ENCODE results near the gene TLCD3B.

TLCD3B gene, protein sequence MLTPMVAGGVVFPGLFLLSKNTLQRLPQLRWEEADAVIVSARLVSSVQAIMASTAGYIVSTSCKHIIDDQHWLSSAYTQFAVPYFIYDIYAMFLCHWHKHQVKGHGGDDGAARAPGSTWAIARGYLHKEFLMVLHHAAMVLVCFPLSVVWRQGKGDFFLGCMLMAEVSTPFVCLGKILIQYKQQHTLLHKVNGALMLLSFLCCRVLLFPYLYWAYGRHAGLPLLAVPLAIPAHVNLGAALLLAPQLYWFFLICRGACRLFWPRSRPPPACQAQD

DNA sequence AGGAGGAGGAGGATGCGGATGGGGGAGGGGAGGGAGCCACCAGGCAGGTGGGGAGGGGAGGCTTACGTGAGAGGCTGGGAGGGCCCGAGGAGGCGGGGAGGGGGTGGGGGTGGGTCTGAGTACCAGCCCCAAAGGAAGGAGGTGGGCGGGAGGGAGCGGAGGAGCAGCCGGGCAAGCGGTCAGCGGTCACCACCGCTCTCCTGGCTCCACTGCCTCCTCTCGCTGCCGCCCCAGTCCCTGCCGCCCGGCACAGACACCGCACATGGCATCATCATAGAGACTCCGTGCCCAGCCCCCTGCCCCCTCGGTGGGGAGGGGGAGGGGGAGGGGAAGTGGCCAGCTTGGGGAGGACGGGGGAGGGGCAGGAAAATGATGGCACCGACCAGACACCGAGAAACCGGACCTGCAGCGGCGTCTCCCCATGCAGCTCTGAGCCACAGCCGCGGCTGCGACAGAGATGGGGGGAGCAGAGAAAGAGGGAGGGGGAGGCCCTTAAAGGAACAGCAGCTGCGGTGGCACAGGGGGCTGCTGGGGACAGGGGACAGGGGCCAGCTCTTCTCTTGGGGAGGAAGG lies at the start of gene TLCD3B:
Gene TLCD3B, minus strand, starts transcription at position 431 of the 573 bp plus-strand sequence. CDS start 744 bp downstream, outside the sequence.
- DNase-seq: peak; percentile 15 to 21

GRCh38 chr16:30079480-30079879 lies 48.4 kb upstream of the TLCD3B start:
- no peak for DNase-seq

DNA sequence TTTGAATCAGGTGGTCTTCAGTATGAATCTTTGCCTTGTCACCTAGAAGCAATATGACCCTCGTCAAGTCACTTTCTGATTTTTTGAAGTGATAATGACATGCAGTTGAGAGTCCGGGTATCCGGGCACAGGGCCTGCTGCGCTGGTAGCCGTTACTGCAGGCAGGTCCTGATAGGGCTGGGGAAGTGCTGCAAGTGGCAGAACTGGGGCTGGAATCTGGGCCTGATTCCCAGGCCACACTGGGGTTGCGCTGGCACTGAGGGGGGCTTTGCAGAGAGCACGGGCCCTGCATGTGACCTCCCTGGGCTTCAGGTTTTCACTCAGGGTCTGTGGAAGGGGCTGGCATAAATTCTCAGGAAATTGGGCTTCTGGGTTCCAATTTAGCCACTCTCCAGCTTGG lies 47.7 kb upstream of the TLCD3B start:
- no peak for DNase-seq

- DNase-seq: no peak
These were observed 46.6 kb upstream of the TLCD3B start for GRCh38 chr16:30077656-30078055.

DNA sequence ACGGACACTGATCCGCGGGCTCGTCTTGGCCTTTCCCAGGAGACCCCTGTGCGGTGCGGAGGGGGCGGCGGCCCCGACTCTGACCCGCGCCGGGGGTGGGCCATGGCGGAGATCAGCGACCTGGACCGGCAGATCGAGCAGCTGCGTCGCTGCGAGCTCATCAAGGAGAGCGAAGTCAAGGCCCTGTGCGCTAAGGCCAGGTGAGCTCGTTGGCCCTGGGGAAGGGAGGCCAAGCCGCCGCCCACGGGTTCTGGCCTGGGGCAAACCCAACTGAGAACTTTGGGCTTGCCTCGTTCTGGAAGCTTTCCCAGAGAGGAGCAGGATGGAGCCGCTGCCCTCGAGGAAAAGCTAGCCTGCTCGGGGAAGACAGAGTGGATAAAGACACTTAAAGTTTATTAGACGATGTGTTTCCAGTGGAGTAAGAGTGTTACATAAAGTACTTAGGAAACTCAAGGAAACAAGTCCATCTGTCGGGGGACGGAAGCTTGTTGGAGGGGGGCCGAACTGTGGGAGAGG lies 45.3 kb upstream of the TLCD3B start:
- no peak for DNase-seq

DNA sequence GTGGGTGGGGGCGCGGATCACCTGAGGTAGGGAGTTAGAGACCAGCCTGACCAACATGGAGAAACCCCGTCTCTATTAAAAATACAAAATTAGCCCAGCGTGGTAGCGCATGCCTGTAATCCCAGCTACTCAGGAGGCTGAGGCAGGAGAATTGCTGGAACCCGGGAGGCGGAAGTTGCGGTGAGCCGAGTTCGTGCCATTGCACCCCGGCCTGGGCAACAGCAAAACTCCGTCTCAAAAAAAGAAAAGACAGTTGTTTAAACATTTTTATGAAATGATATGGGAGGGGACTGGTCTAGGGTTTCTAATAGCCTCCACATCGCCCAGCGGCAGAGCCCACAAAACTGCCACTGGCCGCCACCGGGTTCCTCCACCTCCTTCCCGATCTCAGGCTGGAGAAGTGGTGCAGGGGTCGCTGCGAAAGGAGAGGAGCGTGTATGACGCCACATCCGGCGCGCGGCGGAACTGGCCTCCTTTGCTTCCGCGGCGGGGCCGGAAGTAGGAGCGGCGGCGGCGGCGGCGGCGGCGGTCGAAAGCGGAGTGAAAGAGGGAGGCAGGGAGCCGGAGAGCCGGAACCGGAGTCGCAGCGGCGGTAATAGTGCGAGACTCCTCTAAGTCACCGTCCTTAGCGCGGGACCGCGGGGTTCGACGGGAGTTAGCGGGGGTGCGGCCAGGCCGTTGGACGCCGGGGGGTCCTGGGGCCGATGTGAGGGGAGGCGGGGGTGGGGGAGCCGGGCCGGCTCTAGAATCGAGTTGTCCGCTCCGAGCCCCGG lies 44.6 kb upstream of the TLCD3B start, which contains the start of gene PPP4C:
Gene PPP4C, plus strand, starts transcription at position 492 of the 773 bp plus-strand sequence. CDS start 384 bp downstream, outside the sequence.
- DNase-seq: peak; percentile 93 to 95

- DNase-seq: no peak
These were observed 39.4 kb upstream of the TLCD3B start for GRCh38 chr16:30070490-30070889.

DNA sequence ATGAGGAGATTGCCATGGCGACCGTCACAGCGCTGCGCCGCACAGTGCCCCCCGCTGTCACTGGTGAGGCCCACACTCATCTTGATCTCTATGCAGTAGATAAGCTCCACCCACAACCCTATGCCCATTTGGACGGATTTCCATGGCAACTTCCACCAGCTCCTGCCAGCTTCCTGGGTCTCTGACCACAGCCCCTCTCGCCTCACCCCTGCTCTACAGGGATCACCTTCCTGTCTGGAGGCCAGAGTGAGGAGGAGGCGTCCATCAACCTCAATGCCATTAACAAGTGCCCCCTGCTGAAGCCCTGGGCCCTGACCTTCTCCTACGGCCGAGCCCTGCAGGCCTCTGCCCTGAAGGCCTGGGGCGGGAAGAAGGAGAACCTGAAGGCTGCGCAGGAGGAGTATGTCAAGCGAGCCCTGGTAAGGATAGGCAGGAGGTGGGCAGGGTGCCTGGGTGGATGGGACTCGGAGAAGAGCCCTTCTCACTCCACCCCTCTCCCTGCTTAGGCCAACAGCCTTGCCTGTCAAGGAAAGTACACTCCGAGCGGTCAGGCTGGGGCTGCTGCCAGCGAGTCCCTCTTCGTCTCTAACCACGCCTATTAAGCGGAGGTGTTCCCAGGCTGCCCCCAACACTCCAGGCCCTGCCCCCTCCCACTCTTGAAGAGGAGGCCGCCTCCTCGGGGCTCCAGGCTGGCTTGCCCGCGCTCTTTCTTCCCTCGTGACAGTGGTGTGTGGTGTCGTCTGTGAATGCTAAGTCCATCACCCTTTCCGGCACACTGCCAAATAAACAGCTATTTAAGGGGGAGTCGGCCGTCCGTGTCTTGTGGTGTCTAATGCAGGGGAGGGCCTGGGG lies 38.8 kb upstream of the TLCD3B start:
- no peak for DNase-seq

DNA sequence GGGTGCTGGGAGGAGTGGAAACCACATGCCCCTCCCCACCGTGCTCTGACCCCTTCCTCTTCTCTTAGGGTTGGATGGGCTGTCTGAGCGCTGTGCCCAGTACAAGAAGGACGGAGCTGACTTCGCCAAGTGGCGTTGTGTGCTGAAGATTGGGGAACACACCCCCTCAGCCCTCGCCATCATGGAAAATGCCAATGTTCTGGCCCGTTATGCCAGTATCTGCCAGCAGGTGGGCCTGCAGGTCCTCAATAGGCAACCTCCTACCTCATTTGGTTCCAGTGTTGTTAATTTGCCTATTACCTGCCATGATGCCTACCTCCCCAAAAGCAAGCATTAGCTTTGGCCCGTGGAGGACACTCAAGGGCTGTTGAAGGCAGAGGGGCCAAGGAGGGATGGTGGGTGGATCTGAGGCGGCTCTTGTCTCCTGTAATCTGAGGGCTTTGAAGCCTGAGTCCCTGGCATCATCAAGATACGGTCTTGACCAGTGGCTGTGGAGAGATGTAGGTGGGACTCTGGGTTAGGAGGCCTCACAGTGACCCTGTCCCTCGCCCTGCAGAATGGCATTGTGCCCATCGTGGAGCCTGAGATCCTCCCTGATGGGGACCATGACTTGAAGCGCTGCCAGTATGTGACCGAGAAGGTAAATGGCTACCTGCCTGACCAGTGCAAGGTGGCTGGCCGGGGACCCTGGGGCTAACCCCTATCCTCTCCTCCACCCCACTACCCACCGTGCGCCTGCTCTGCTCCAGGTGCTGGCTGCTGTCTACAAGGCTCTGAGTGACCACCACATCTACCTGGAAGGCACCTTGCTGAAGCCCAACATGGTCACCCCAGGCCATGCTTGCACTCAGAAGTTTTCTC lies 37.9 kb upstream of the TLCD3B start:
- DNase-seq: no peak

GRCh38 chr16:30068333-30068732 lies 37.3 kb upstream of the TLCD3B start:
- DNase-seq: no peak

- no peak for DNase-seq
These were observed 36.5 kb upstream of the TLCD3B start for GRCh38 chr16:30067584-30067916.

GRCh38 chr16:30066761-30067583 lies 35.9 kb upstream of the TLCD3B start:
- no peak for DNase-seq

DNA sequence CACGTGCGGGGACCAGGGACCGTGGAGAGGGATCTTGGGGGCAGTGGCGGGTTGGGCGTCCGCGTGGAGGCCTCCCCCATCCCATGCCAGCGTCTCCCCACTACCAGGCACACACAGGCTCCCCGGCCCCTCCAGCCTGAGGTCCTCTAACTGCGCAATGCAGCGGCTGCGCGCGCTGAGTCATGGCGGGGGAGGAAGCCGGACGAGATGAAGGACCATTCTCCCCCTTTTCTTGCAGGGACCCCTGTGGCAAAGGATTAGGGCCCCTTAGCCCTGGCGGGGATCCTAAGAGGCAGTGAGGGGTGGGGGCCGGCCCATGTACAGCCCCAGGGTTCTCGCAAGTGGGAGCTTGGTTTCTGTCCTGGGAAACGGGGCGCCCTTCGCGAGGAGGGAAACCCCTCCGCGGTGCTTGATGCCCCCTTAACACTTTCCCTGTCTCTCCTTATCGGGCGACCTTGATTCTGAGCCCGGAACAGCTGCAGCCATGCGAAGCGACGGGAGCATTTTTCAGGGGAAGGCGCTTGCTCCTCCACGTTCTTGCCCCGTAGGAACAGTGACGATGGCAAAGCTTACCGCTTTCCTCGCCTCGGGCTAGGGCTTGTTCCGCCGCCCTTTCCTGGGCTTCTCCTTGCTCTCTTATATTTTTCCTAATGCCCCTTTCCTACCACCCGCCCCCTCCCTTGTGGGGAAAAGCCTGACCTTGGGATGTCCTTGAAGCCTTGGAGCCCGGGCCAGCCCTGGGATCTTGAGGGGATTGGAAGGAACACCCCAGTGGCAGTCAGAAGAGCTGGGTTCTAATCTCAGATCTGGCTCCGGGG lies 35.1 kb upstream of the TLCD3B start:
- DNase-seq: no peak

DNA sequence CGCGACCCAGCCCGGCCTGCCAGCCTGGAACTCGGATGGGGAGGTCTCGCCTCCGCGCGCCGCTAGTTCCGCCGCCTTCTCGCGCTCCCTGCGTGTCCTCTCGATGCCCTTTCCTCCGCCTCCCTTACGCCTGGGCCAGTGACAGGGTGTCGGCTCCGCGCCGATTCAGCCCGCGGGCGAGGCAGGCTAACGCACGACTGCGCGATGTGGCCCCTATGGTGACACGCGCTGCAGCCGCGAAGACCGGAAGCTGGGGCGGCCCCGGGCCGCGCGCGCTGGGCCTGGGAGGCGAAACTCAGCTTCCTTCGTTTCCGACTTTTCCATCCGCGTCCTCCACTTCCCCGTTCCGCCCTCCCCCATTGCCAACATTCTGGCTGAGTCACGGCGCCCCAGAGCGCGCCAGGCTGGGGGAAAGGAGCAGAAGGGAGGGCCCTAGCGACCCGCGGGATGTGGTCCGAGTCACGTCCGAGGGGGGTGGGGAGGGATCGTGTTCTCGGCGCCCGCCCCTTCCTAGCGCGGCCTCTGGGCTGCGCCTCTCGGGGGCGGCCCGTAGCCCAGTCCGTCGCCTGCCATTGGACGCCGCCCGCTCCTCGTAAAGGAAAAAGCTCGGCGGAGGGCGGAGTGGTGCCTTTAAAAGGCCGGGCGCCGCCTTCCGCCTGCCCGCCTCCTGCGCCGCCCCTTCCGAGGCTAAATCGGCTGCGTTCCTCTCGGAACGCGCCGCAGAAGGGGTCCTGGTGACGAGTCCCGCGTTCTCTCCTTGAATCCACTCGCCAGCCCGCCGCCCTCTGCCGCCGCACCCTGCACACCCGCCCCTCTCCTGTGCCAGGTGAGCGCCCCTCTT lies 34.3 kb upstream of the TLCD3B start, which contains the start of gene ALDOA:
Gene ALDOA, plus strand, starts transcription at position 659 of the 841 bp plus-strand sequence. CDS start 1,138 bp downstream, outside the sequence.
- DNase-seq: peak; percentile 97 to 98

- no peak for DNase-seq
These were observed 33.6 kb upstream of the TLCD3B start for GRCh38 chr16:30064729-30065101.

- peak; percentile 85 to 95 for DNase-seq
These were observed 33.0 kb upstream of the TLCD3B start for GRCh38 chr16:30063893-30064728.

DNA sequence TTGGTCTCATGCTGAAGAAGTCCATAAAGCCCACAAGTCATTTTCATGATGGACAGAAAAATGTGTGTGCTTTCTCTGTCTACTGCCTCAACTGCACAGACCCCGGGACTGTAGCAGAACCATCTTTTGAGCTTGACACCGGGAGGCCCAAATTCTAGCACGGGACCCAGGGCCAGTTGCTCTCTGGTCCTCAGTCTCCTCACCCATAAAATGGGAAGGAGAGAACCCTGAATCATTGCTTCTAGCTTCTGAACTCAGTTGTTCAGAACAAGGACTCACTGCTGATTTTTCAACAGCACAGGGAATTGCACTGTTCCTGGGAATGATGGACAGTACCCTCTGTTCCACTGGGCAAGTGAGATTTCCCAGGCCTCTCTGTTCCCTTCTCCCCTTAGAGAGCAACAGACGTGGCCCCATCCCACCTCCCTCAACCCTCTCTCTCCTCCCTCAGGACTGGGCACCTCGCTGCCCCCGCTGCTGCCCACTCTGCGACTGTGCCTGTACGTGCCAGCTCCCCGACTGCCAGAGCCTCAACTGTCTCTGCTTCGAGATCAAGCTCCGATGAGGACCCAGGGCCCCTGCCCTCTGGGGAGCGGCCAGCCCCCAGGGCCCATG lies 32.3 kb upstream of the TLCD3B start:
- DNase-seq: no peak

All from SHP77 (cell line).